OCI-LY1 (cell line): Measurements from ENCODE around the gene RER1.

Experiments used
- H2AFZ ChIP-seq: fragments of 200-600 bp; sonication (generic), shearing (Covaris generic); 2 replicates; pipeline ENCODE4 v1.6.0; 2014; ENCODE audit warnings: antibody characterized with exemption, mild to moderate bottlenecking, low read length
- H3F3A ChIP-seq: fragments of 200-600 bp; sonication (generic), shearing (Covaris generic); 2 replicates; pipeline ENCODE4 v1.6.0; 2014; ENCODE audit warnings: mild to moderate bottlenecking, antibody characterized with exemption, low read length, moderate library complexity; ENCODE audit not compliant: insufficient read depth
- H3K27ac ChIP-seq: fragments of 200-600 bp; sonication (generic); 2 replicates; pipeline ENCODE4 v1.5.1; 2014; ENCODE audit warnings: low read length, mixed run types, mild to moderate bottlenecking, low read depth; ENCODE audit not compliant: poor library complexity, severe bottlenecking
- H3K27me3 ChIP-seq: fragments of 200-600 bp; sonication (generic); 2 replicates; pipeline ENCODE4 v1.6.0; 2014; ENCODE audit warnings: antibody characterized with exemption, mild to moderate bottlenecking, low read length, moderate library complexity; ENCODE audit not compliant: insufficient read depth
- H3K36me3 ChIP-seq: fragments of 200-600 bp; sonication (generic); 2 replicates; pipeline ENCODE4 v1.6.1; 2014; ENCODE audit warnings: mild to moderate bottlenecking, antibody characterized with exemption, low read length, moderate library complexity, mixed read lengths; ENCODE audit not compliant: insufficient read depth
- H3K4me1 ChIP-seq: fragments of 200-600 bp; sonication (generic); 2 replicates; pipeline ENCODE4 v1.5.1; 2014; ENCODE audit warnings: mild to moderate bottlenecking, low read length, moderate library complexity; ENCODE audit not compliant: insufficient read depth, severe bottlenecking
- H3K4me2 ChIP-seq: fragments of 200-600 bp; sonication (generic), shearing (Covaris generic); 2 replicates; pipeline ENCODE4 v1.6.1; 2014; ENCODE audit warnings: low read length
- H3K4me3 ChIP-seq: fragments of 200-600 bp; sonication (generic); 2 replicates; pipeline ENCODE4 v1.5.1; 2014; ENCODE audit warnings: low read length, low read depth, mild to moderate bottlenecking, mixed read lengths; ENCODE audit not compliant: poor library complexity, severe bottlenecking
- H3K79me2 ChIP-seq: fragments of 200-600 bp; shearing (Covaris generic); 2 replicates; pipeline ENCODE4 v1.6.1; 2016; ENCODE audit warnings: mixed run types, low read length, mixed read lengths; ENCODE audit not compliant: insufficient read depth
- H3K9ac ChIP-seq: fragments of 200-600 bp; sonication (generic), shearing (Covaris generic); 2 replicates; pipeline ENCODE4 v1.6.1; 2014; ENCODE audit warnings: mild to moderate bottlenecking, low read length, mixed read lengths
- H3K9me2 ChIP-seq: fragments of 200-600 bp; sonication (generic), shearing (Covaris generic); 2 replicates; pipeline ENCODE4 v1.6.1; 2014; ENCODE audit warnings: low read depth, mild to moderate bottlenecking, low read length, mixed read lengths
- H3K9me3 ChIP-seq: fragments of 200-600 bp; shearing (Covaris generic); 2 replicates; pipeline ENCODE4 v1.6.1; 2014; ENCODE audit warnings: low read length, mixed read lengths
- H4K20me1 ChIP-seq: fragments of 200-600 bp; sonication (generic), shearing (Covaris generic); 2 replicates; pipeline ENCODE4 v1.6.0; 2016; ENCODE audit warnings: mild to moderate bottlenecking, low read length; ENCODE audit not compliant: insufficient read depth
- CTCF ChIP-seq: fragments of 200-600 bp; sonication (generic), shearing (Covaris generic); IDR thresholded peaks from 2 replicates; pipeline ENCODE4 v1.5.1; 2017; ENCODE audit warnings: mild to moderate bottlenecking, antibody characterized with exemption, low read length, moderate library complexity, mixed read lengths
- EZH2 ChIP-seq: fragments of 200-600 bp; sonication (generic), shearing (Covaris generic); IDR thresholded peaks from 2 replicates; pipeline ENCODE4 v1.8.0; 2017; ENCODE audit warnings: borderline replicate concordance, mixed run types, mild to moderate bottlenecking, antibody characterized with exemption, low read length, moderate library complexity, mixed read lengths

The RER1 gene

GRCh38 chr1:2402420-2402819 lies 10.8 kb downstream of the RER1 start:
- no peak for TF ChIP-seq EZH2
- TF ChIP-seq CTCF, result no peak
- H3K27ac ChIP-seq, result no peak overlapping the region
- H3K79me2 ChIP-seq, result no peaks in the 10 kb centered on the region
- no peaks in the 10 kb centered on the region for H3K4me1 ChIP-seq
- H3K4me2 ChIP-seq, result no peak overlapping the region
- H3K9ac ChIP-seq, result no peak overlapping the region
- H3K36me3 ChIP-seq, result peaks cover 75% of the 10 kb centered on the region
- no peaks in the 10 kb centered on the region for H3K9me3 ChIP-seq
- no peaks in the 10 kb centered on the region for H4K20me1 ChIP-seq
- no peak overlapping the region for H2AFZ ChIP-seq
- no peak overlapping the region for H3K4me3 ChIP-seq
- H3K27me3 ChIP-seq, result no peaks in the 10 kb centered on the region
- H3F3A ChIP-seq, result no peaks in the 10 kb centered on the region
- H3K9me2 ChIP-seq, result no peaks in the 10 kb centered on the region

DNA sequence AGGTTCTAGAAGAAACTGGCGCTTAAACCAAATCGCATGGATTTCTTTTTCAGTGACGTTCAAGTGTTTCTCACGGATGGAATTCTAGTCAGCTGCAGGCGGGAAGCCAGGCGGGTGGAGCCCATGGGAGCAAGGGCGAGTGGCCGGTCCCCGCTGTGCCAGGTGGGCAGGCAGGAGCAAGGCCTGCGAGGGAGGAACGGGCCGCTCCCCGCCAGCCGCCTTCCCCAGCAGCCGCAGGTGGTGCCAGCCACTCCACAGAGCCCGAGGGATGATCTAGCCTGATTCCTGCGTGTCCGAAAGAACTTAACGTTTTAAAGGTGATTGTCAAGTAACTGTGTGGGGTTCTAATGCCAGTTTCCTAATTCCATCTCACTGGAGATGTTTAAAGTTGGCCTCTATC lies 11.6 kb downstream of the RER1 start:
- no peaks in the 10 kb centered on the region for H4K20me1 ChIP-seq
- H3K79me2 ChIP-seq, result no peaks in the 10 kb centered on the region
- no peaks in the 10 kb centered on the region for H3K27me3 ChIP-seq

DNA sequence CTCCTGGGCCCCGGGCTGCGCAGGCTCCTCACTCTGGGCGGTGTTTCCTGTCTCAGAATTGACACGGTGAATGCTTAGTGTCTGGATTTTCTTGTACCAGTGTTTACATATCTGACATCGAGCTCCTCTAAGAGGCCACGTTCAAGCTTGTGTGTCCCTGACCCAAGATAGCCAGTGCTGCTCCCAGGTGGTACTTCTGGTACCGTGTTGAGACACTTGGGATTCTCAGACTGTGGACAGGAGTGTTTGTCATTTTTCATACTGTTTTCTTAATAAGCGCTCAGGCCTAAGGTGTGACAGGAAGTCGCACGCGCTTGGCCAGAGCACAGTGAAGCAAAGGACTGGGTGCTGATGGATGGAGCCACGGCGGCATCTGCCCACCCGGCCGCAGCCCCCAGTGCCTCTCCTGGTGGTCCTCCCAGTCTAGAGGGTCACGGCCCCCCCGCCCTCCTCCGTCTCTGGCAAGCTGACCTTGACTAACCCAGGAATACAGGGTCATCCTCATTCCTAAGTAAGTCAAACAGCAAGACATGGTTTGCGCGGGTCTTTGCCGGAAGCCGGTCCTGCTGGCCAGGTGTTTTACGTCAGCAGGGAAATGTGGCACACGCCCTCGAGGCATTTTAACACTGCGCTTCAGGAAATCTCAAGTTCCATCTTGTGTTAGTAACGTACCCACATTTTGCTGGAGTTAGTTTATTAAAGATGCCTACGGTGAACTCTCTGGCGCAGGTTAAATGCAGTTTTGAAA lies 12.7 kb downstream of the RER1 start:
- Histone ChIP-seq H3K9me3 (no peaks in the 10 kb centered on the region), H3K4me3 (no peak overlapping the region), H3K79me2 (no peaks in the 10 kb centered on the region), H3K4me2 (no peak overlapping the region), H3K27me3 (no peaks in the 10 kb centered on the region), H3F3A (no peaks in the 10 kb centered on the region), H4K20me1 (no peaks in the 10 kb centered on the region), H3K9me2 (no peaks in the 10 kb centered on the region), H3K27ac (no peak overlapping the region), H3K36me3 (peaks cover 66% of the 10 kb centered on the region), H3K4me1 (no peaks in the 10 kb centered on the region), H2AFZ (no peak overlapping the region), H3K9ac (no peak overlapping the region)
- TF ChIP-seq CTCF (no peak), EZH2 (no peak)

More for the DNA sequence above, 11.6 kb downstream of the RER1 start:
- Histone ChIP-seq H3K27ac (no peak overlapping the region), H3K4me2 (no peak overlapping the region), H3K9me2 (no peaks in the 10 kb centered on the region), H3K9ac (no peak overlapping the region), H3K9me3 (no peaks in the 10 kb centered on the region), H3K36me3 (peaks cover 71% of the 10 kb centered on the region), H3K4me3 (no peak overlapping the region), H3K4me1 (no peaks in the 10 kb centered on the region), H2AFZ (no peak overlapping the region), H3F3A (no peaks in the 10 kb centered on the region)
- TF ChIP-seq CTCF (no peak), EZH2 (no peak)
